Loucy (cell line): ENCODE results near the gene HUNK.

ENCODE experiments used
- CTCF ChIP-seq: fragments of 200-600 bp; sonication (generic); conservative IDR thresholded peaks from 2 replicates; pipeline ENCODE4 v1.5.1; 2014; ENCODE audit warnings: mild to moderate bottlenecking, antibody characterized with exemption, low read length
- EZH2phosphoT487 ChIP-seq: fragments of 200-600 bp; IDR thresholded peaks from 2 replicates; pipeline ENCODE4 v1.6.1; 2018; ENCODE audit warnings: antibody characterized with exemption, mild to moderate bottlenecking, moderate library complexity, borderline replicate concordance

GRCh38 chr21:31921079-31921478 is 48.3 kb downstream of the HUNK start:
- TF ChIP-seq CTCF (no peak), EZH2phosphoT487 (no peak)
